VCaP (cell line): Measurements from ENCODE around the gene ANKMY1.

ENCODE experiments used
- H3K27ac ChIP-seq: fragments of 450-650 bp; 2 replicates; pipeline ENCODE4 v1.5.1; 2017
- TF ChIP-seq, protein P1 (sequence below): fragments of 450-650 bp; conservative IDR thresholded peaks from 2 replicates; pipeline ENCODE4 v1.5.1; 2017; ENCODE audit warnings: mild to moderate bottlenecking, moderate library complexity

The ANKMY1 gene, protein sequence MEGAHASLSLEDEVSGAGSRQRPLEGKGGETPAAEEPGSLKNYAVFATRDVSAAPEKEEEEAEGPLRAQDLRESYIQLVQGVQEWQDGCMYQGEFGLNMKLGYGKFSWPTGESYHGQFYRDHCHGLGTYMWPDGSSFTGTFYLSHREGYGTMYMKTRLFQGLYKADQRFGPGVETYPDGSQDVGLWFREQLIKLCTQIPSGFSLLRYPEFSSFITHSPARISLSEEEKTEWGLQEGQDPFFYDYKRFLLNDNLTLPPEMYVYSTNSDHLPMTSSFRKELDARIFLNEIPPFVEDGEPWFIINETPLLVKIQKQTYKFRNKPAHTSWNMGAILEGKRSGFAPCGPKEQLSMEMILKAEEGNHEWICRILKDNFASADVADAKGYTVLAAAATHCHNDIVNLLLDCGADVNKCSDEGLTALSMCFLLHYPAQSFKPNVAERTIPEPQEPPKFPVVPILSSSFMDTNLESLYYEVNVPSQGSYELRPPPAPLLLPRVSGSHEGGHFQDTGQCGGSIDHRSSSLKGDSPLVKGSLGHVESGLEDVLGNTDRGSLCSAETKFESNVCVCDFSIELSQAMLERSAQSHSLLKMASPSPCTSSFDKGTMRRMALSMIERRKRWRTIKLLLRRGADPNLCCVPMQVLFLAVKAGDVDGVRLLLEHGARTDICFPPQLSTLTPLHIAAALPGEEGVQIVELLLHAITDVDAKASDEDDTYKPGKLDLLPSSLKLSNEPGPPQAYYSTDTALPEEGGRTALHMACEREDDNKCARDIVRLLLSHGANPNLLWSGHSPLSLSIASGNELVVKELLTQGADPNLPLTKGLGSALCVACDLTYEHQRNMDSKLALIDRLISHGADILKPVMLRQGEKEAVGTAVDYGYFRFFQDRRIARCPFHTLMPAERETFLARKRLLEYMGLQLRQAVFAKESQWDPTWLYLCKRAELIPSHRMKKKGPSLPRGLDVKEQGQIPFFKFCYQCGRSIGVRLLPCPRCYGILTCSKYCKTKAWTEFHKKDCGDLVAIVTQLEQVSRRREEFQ

GRCh38 chr2:240557808-240558207 is at the start of gene ANKMY1:
ANKMY1 (minus strand) TSS chr2:240557988; CDS start chr2:240557335, 653 bp downstream.
- no peak within 1 kb of the TSS for H3K27ac ChIP-seq
- TF ChIP-seq, protein P1, sequence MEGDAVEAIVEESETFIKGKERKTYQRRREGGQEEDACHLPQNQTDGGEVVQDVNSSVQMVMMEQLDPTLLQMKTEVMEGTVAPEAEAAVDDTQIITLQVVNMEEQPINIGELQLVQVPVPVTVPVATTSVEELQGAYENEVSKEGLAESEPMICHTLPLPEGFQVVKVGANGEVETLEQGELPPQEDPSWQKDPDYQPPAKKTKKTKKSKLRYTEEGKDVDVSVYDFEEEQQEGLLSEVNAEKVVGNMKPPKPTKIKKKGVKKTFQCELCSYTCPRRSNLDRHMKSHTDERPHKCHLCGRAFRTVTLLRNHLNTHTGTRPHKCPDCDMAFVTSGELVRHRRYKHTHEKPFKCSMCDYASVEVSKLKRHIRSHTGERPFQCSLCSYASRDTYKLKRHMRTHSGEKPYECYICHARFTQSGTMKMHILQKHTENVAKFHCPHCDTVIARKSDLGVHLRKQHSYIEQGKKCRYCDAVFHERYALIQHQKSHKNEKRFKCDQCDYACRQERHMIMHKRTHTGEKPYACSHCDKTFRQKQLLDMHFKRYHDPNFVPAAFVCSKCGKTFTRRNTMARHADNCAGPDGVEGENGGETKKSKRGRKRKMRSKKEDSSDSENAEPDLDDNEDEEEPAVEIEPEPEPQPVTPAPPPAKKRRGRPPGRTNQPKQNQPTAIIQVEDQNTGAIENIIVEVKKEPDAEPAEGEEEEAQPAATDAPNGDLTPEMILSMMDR = no peak

- TF ChIP-seq, protein P1 = no peak
Observed at GRCh38 chr2:240605867-240606743, 48.3 kb upstream of the ANKMY1 start.

DNA sequence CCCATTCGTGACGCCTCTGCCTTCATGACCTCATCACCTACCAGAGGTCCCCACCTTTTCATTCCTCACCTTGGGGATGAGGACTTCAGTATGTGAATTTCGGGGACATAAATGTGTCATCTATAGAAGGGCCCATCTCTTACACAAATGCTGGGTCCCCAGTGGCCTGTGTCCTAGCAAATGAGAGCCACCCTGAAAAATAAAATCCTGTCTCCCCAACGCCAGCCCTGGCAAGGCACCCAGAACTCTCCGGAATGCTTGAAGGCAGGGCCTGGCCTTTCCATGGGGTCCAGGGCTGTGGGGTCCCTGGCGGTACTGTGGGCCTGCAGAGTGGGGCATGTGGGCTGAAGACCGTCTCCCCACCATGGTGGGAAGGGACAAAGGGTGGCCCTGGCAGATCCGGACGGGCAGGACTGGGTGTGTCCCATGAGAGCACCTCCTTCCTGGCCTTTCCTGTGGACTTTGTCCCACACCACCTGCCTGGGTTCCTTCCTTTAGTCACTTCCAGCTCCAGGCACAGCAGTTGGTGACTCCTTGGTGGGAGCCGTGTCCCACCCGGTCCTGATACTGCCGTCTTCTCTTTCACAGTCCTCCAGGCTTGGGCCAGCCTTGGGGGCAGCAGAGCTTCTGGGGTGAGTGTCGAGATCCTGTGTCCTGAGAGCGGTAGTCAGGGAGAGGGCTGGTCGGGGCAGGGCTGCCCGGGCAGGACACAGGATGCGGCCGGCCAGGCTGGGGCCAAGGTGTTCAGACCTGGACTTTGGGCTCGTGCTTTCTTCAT is 47.3 kb upstream of the ANKMY1 start:
- TF ChIP-seq, protein P1 = no peak
- H3K27ac ChIP-seq = no peak overlapping the region; the same call in 1 of the 2 replicates

More at GRCh38 chr2:240605867-240606743, 48.3 kb upstream of the ANKMY1 start:
- no peak overlapping the region for H3K27ac ChIP-seq

DNA sequence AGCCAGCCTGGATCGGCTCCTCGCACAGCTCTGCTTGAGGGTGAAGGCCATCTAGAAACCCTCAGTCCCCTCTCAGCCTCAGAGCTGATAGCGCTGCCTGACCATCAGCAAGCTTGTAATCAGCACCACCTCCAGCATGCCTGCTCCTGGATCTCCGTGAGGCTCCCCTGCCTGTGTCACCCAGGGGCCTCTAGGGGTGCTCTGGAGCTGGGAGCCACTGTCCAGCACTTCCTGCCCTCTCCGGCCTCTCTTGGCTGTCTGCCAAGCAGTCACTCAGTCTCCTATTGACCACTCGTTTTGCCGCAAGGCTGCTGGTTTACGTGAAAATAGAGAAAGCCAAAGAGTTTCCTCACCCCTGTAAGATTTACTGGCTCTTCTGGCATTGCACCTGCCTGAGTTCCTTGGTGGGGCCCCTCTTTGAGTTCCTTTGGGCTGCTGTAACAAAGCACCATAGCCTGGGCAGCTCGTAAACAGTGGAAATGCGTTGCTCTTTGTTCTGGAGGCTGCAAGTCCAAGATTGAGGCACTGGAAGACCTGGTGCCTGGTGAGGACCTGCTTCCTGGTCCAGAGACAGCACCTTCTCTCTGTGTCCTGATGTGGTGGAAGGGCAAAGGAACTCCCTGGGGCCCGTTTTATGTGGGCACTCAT is 46.6 kb upstream of the ANKMY1 start:
- TF ChIP-seq, protein P1 = peak; percentile 46
- H3K27ac ChIP-seq = no peak overlapping the region; the same call in 1 of the 2 replicates

GRCh38 chr2:240603846-240604245 is 46.1 kb upstream of the ANKMY1 start:
- no peak overlapping the region; the same call in 1 of the 2 replicates for H3K27ac ChIP-seq

More at GRCh38 chr2:240603846-240604245, 46.1 kb upstream of the ANKMY1 start:
- TF ChIP-seq, protein P1 = no peak
